Activated naive CD8-positive, alpha-beta T cell treated with anti-CD3 and anti-CD28 coated beads, Interleukin-2, amount 50 U/mL, for 24 hours (primary cell): ENCODE data around the gene CAMK2G.
"Not testable (repeated sequence)": the region's sequence is repeated elsewhere in the genome, so short reads cannot be mapped to it uniquely, and the experiment has no call there.

Experiments
- ATAC-seq: fragments of 150-1000 bp; cut with Tn5 transposase; one replicate; pipeline ENCODE4 v1.10.0; 2021
- DNase-seq: peaks from one replicate; pipeline ENCODE4 v3.0.0; 2021
- H3K27ac Mint-ChIP-seq: one replicate; pipeline ENCODE4 v1.8.0; 2021; ENCODE audit warnings: mild to moderate bottlenecking, mixed read lengths
- H3K27me3 Mint-ChIP-seq: one replicate; pipeline ENCODE4 v1.8.0; 2021; ENCODE audit warnings: mixed read lengths
- H3K36me3 Mint-ChIP-seq: one replicate; pipeline ENCODE4 v1.8.0; 2021; ENCODE audit warnings: low read depth, mixed read lengths
- H3K4me1 Mint-ChIP-seq: one replicate; pipeline ENCODE4 v1.8.0; 2021; ENCODE audit warnings: mixed read lengths
- H3K4me3 Mint-ChIP-seq: one replicate; pipeline ENCODE4 v1.8.0; 2021; ENCODE audit warnings: mild to moderate bottlenecking, moderate library complexity, mixed read lengths
- H3K9me3 Mint-ChIP-seq: one replicate; pipeline ENCODE4 v1.8.0; 2021; ENCODE audit warnings: mixed read lengths

Gene CAMK2G

DNA sequence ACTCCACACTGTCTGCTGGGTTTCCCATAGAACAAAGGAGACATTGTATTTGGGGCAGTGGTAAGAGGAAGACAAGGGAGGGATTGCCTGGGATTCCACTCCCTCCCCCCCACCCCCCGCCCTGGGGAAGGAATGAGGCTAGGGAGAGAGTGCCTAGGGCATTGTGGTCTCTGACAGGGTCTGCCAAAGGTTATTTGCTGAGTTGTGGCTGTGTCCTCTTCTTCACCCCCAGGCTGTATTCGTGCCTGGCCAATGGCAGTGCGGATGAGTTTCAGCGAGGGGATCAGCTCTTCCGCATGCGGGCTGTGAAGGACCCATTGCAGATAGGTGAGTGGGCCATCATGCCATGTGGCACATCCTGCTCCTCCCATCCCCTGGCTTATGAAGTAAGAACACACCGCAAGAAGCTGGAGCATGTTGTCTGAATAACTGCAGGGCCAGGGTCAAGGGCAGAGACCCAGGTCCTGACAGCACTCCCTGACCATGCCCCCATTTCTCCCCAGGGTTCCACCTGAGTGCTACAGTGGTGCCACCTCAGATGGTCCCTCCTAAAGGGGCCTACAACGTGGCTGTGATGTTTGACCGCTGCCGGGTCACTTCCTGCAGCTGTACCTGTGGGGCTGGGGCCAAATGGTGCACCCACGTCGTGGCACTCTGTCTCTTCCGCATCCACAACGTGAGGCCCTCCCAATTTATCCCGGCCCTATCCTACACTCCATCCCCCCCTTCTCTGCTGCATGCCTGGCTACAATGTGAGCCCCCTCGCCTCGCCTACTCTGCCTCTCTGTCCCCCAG, 85.3 kb downstream of the CAMK2G start:
- no peak overlapping the region for H3K4me3 Mint-ChIP-seq
- H3K36me3 Mint-ChIP-seq = peaks cover 15% of the 10 kb centered on the region

DNA sequence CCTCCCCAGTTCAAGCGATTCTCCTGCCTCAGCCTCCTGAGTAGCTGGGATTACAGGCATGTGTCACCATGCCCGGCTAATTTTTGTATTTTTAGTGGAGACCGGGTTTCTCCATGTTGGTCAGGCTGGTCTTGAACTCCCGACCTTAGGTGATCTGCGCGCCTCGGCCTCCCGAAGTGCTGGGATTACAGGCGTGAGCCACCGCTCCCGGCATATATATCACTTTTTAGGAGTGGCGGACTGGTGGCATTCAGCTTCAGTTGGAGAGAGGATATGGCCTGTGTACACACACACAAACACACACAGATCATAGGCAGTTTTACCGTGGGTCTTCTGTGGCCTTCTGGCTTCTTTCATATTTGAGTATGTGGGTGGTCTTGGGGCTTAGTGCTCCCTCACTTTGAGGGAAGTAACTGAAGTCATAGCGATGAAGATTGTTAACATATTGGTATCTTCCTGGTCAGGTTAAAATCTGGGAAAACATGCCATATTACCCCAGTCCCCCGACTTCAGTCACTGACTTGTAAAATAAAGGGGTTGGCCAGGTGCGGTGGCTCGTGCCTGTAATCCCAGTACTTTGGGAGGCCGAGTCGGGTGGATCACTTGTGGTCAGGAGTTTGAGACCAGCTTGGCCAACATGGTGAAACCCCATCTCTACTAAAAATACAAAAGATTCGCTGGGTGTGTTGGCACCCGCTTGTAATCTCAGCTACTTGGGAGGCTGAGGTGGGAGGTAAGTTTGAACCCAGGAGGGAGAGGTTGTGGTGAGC, 87.1 kb downstream of the CAMK2G start:
- ATAC-seq, H3K27ac Mint-ChIP-seq, H3K9me3 Mint-ChIP-seq, DNase-seq, H3K27me3 Mint-ChIP-seq: not testable (repeated sequence)
- Mint-ChIP-seq H3K4me1 (peaks cover 46% of the 10 kb centered on the region), H3K4me3 (peak overlapping the region; percentile 98), H3K36me3 (peaks cover 11% of the 10 kb centered on the region)

More for the DNA sequence above, 85.3 kb downstream of the CAMK2G start:
- H3K27ac Mint-ChIP-seq = no peak overlapping the region
- H3K9me3 Mint-ChIP-seq = no peaks in the 10 kb centered on the region
- no peaks in the 10 kb centered on the region for H3K27me3 Mint-ChIP-seq
- DNase-seq (no peak), ATAC-seq (no peak)
- peaks cover 30% of the 10 kb centered on the region for H3K4me1 Mint-ChIP-seq

DNA sequence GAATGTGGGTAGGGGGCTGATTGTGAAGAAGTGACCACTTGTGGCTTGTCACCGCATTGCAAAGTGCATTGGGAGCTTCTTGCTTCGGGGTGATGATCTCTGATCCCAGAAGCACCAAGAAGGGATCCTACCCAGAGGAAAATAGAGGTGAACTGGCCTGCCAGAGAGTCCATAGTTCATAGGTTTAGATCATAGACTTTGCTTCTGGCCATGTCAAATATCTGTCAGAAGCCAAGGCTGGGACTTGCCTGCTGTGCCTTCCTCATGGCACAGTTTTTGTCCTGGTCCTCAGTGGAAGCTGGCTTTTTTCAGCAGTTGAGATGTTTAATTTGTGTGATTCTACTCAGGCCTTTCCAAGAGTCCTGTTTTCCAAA, 87.9 kb downstream of the CAMK2G start:
- H3K27ac Mint-ChIP-seq = peak overlapping the region; percentile 82
- peaks cover 13% of the 10 kb centered on the region for H3K36me3 Mint-ChIP-seq
- no peak for ATAC-seq
- H3K27me3 Mint-ChIP-seq = no peaks in the 10 kb centered on the region
- H3K9me3 Mint-ChIP-seq = no peaks in the 10 kb centered on the region
- peaks cover 50% of the 10 kb centered on the region for H3K4me1 Mint-ChIP-seq
- no peak for DNase-seq
- peak overlapping the region; percentile 98 for H3K4me3 Mint-ChIP-seq

DNA sequence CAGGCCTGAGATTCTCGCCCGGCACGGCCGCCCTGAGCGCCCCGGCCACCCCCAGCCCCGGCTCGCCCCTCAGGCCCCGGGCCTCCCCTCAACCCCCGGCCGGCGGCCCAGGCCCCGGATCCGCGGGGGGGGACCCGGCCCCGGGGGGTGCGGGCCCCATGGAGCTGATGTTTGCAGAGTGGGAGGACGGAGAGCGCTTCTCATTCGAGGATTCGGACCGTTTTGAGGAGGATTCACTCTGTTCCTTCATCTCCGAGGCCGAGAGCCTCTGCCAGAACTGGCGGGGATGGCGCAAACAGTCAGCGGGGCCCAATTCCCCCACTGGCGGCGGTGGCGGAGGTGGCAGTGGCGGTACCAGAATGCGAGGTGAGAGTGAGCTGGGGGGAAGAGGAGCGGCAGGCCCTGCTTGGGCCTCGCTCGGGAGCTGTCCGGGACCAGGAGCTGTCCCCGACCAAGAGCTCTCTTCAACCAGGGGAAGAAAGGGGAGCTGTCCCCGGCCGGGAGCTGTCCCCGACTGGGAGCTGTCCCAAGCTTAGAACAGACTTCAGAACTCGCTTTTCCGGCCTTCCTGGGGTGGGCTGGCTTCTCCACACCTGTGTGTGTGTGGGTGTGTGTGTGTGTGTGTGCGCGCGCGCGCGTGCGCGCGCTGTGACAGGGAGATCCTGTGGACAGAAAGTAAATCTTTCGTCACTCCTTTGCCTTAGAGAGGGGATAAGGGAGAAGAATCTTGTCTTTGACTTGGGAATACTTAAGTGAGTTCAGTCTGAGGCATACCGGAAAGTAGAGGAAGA, 88.4 kb downstream of the CAMK2G start:
- peak; percentile 49 for DNase-seq

DNA sequence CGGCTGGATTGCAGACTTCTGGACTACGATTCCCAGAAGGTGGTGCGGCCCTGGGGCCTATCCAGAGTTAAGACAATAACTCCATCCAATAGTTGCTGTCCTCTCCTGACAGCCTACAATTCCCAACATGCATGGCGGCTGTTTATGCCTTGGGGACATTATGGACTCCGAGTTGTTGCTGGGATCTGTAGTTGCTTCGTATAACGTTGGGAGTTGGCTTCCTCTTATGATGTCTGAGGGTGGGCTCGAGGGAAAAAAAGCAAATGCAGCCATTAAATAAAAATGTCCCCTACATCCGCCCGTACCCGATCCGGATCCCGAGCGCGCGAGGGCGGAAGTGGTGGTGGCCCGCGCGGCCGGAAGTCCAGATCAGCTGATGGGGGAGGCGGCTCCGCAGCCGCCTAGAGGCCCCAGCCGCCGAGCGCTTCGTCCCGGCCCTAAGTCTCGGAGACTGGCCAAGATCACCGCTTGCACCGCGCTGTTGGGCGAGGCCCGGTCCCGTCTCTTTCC, 89.1 kb downstream of the CAMK2G start, which contains the start of gene ZSWIM8:
ZSWIM8 (plus strand) TSS at position 396 of the 510 bp plus-strand sequence. CDS start 273 bp downstream, outside the sequence.
- H3K36me3 Mint-ChIP-seq = peaks cover 10% of the 10 kb centered on the region
- peaks cover 60% of the 10 kb centered on the region for H3K4me1 Mint-ChIP-seq
- no peaks in the 10 kb centered on the region for H3K27me3 Mint-ChIP-seq
- no peaks in the 10 kb centered on the region for H3K9me3 Mint-ChIP-seq
- H3K27ac Mint-ChIP-seq = peak within 1 kb of the TSS; percentile 97
- peak within 1 kb of the TSS; percentile 98 for H3K4me3 Mint-ChIP-seq
- peak; percentile 86 for DNase-seq
- ATAC-seq = peak; percentile 90

More for the DNA sequence above, 88.4 kb downstream of the CAMK2G start:
- Mint-ChIP-seq H3K36me3 (peaks cover 13% of the 10 kb centered on the region), H3K4me3 (peak overlapping the region; percentile 98), H3K27ac (peak overlapping the region; percentile 97), H3K4me1 (peaks cover 54% of the 10 kb centered on the region), H3K9me3 (no peaks in the 10 kb centered on the region), H3K27me3 (no peaks in the 10 kb centered on the region)
- ATAC-seq = peak; percentile 6

DNA sequence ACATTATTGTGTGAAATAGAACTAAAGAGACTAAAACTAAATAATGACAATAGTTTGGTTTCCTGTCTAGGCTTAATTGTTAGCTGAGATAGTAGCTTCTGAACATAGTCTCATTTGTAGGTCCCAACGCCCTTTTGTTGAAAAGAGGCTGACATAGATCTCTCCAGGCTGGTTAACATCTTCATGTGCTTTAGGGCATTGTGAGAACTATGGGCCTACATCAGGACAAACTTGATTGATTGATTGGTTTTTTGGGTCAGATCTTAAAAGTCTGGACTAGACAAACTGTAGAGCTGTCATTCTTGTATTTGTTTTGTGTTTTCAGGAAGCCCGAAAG, 91.6 kb downstream of the CAMK2G start:
- no peak for ATAC-seq
- peaks cover 67% of the 10 kb centered on the region for H3K4me1 Mint-ChIP-seq
- H3K9me3 Mint-ChIP-seq = no peaks in the 10 kb centered on the region

DNA sequence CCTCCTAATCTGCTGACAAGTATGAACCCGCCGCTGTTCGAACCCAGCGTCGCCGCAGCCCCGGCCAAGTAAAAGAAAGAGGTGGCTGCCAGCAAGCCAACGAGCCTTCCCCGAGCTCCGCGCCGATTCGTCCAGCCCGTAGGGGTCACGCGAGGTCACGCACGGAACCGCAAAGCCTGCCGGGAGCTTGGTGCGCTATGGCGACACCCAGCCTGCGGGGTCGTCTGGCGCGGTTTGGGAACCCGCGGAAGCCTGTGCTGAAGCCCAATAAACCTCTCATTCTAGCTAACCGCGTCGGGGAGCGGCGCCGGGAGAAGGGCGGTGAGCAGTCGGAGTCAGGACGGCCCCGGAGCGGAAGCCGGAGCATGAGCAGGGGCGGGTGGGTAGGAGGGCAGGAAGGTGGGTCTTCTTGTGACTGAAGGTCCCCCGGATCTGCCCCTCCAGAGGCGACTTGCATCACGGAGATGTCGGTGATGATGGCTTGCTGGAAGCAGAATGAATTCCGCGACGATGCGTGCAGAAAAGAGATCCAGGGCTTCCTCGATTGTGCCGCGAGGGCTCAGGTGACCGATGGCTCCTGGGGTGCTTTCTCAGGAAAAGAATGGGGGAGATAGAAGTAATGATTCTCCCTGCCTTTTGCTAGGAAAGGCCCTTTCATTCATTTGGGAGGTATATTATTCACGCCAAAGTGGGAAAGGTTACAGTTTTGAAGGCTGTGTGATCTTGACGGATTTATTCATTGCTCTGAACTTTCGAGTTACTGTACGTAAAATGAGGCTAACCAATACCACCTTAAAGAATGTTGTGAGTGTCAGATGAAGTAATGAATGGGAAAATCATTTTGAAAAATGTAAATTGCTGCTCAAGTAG, 92.2 kb downstream of the CAMK2G start, which contains the start of gene CHCHD1:
CHCHD1 (plus strand) TSS at position 170 of the 870 bp plus-strand sequence; CDS start at position 198, 28 bp downstream.
- peak within 1 kb of the TSS; percentile 94 for H3K4me3 Mint-ChIP-seq
- ATAC-seq = peak; percentile 75
- H3K4me1 Mint-ChIP-seq = peaks cover 66% of the 10 kb centered on the region
- H3K36me3 Mint-ChIP-seq = peaks cover 10% of the 10 kb centered on the region
- no peaks in the 10 kb centered on the region for H3K27me3 Mint-ChIP-seq
- no peaks in the 10 kb centered on the region for H3K9me3 Mint-ChIP-seq
- peak within 1 kb of the TSS; percentile 98 for H3K27ac Mint-ChIP-seq
- DNase-seq = peak; percentile 93

More for the DNA sequence above, 91.6 kb downstream of the CAMK2G start:
- peak overlapping the region; percentile 98 for H3K27ac Mint-ChIP-seq
- DNase-seq = no peak
- peak overlapping the region; percentile 94 for H3K4me3 Mint-ChIP-seq
- peaks cover 7% of the 10 kb centered on the region for H3K36me3 Mint-ChIP-seq
- H3K27me3 Mint-ChIP-seq = no peaks in the 10 kb centered on the region

DNA sequence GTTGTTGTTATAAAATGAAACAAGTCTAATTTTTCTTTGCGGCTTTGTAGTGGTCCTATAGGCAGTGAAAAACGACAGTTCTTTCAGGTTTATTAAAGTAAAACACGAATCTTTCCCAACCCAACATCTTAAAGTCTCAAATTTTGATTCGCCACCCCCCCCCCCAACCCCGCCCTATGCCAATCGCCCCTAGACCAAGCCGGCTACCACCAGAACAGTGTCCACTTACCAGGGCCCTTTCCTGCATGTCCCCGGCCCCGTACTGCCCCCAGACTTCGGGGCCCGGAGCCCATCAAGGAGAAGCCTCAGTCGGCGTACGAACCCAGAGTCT, 92.8 kb downstream of the CAMK2G start:
- Mint-ChIP-seq H3K4me1 (peaks cover 68% of the 10 kb centered on the region), H3K27ac (peak overlapping the region; percentile 98)

DNA sequence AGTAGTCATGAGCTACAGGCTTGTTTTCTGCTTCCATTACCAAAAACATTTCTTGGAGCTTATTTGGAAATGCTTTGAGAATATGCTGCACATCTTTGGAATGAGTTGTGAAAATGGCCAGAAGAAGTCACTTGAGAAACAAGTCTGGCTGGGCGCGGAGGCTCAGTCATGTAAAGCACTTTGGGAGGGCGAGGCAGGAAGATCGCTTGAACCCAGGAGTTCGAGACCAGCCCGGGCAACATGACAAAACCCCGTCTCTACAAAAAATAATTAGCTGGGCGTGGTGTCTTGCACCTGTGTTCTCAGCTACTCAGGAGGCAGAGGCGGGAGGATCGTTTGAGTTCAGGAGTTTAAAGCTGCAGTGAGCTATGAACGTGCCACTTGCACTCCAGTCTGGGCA, 93.4 kb downstream of the CAMK2G start:
- no peaks in the 10 kb centered on the region for H3K9me3 Mint-ChIP-seq
- no peak for ATAC-seq

More for the DNA sequence above, 92.8 kb downstream of the CAMK2G start:
- no peaks in the 10 kb centered on the region for H3K27me3 Mint-ChIP-seq
- ATAC-seq (no peak), DNase-seq (no peak)
- peak overlapping the region; percentile 94 for H3K4me3 Mint-ChIP-seq
- H3K36me3 Mint-ChIP-seq = peaks cover 14% of the 10 kb centered on the region
- H3K9me3 Mint-ChIP-seq = no peaks in the 10 kb centered on the region

DNA sequence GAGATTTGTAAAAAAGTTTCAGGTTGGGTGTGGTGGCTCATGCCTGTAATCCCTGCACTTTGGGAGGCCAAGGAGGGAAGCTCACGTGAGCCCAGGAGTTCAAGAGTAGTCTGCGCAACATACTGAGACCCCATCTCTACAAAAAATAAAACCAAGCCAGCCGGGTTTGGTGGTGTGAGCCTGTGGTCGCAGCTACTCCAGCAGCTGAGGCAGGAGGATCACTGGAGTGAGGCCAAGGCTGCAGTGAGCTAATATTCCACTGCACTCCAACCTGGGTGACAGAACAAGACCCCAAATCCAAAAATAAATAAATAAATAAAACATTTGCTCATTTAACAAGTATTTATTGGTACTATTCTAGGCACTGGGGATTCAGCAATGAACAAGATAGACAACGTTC, 94.1 kb downstream of the CAMK2G start:
- no peaks in the 10 kb centered on the region for H3K27me3 Mint-ChIP-seq
- DNase-seq (no peak), ATAC-seq (no peak)
- H3K36me3 Mint-ChIP-seq = peaks cover 21% of the 10 kb centered on the region
- H3K27ac Mint-ChIP-seq = peak overlapping the region; percentile 57
- peak overlapping the region; percentile 94 for H3K4me3 Mint-ChIP-seq
- H3K4me1 Mint-ChIP-seq = peaks cover 67% of the 10 kb centered on the region
- no peaks in the 10 kb centered on the region for H3K9me3 Mint-ChIP-seq

More for the DNA sequence above, 93.4 kb downstream of the CAMK2G start:
- Mint-ChIP-seq H3K4me3 (peak overlapping the region; percentile 94), H3K27ac (peak overlapping the region; percentile 98), H3K36me3 (peaks cover 14% of the 10 kb centered on the region), H3K4me1 (peaks cover 62% of the 10 kb centered on the region), H3K27me3 (no peaks in the 10 kb centered on the region)
- DNase-seq = no peak

DNA sequence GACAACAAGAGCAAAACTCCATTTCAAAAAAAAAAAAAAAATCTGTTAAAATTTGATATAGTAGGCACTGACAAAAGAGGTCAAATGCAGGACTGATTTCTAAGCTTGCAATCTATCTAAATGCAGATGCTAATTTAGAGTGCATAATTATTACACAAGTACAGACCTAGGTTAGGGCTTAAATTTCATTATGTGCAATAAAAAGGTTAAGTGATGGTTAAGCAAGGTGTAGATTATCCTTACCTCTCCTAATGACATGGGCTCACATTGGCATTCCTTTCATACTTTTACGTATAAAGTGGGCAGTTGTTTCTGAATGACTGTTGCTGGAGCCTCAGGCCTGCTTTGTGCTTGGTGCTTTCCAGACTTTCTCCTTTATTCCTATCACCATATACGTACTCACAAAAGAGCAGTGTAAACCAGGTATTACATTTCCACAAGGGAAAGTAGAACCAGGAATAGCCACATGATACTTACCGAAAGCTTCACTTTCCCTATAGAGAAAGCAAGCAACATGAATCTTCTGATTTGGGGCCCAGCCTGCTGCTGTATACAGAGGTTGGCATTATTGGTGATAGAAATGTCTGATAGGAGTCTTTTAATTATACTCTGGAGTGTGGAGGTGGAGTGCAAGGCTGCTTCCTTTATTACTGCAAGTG, 94.7 kb downstream of the CAMK2G start:
- peaks cover 26% of the 10 kb centered on the region for H3K36me3 Mint-ChIP-seq

DNA sequence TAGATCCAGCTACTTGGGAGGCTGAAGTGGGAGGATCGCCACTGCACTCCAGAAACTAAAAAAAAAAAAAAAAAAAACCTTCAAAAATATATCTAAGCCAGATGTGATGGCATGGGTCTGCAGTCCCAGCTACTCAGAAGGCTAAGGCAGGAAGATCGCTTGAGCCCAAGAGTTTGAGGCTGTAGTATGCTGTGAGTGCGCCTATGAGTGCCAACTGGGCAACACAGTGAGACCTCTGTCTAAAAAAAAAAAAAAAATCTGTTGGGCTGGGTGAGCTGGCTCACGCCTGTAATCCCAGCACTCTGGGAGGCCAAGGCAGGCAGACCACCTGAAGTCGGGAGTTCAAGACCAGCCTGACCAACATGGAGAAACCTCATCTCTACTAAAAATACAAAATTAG, 95.3 kb downstream of the CAMK2G start:
- no peak overlapping the region for H3K27ac Mint-ChIP-seq
- H3K36me3 Mint-ChIP-seq = peaks cover 31% of the 10 kb centered on the region
- DNase-seq = no peak
- no peaks in the 10 kb centered on the region for H3K27me3 Mint-ChIP-seq
- no peak for ATAC-seq
- no peaks in the 10 kb centered on the region for H3K9me3 Mint-ChIP-seq
- peaks cover 66% of the 10 kb centered on the region for H3K4me1 Mint-ChIP-seq
- H3K4me3 Mint-ChIP-seq = no peak overlapping the region

More for the DNA sequence above, 94.7 kb downstream of the CAMK2G start:
- DNase-seq (no peak), ATAC-seq (no peak)
- H3K27ac Mint-ChIP-seq = peak overlapping the region; percentile 57
- H3K4me3 Mint-ChIP-seq = peak overlapping the region; percentile 44
- H3K9me3 Mint-ChIP-seq = no peaks in the 10 kb centered on the region
- H3K27me3 Mint-ChIP-seq = no peaks in the 10 kb centered on the region
- peaks cover 65% of the 10 kb centered on the region for H3K4me1 Mint-ChIP-seq

DNA sequence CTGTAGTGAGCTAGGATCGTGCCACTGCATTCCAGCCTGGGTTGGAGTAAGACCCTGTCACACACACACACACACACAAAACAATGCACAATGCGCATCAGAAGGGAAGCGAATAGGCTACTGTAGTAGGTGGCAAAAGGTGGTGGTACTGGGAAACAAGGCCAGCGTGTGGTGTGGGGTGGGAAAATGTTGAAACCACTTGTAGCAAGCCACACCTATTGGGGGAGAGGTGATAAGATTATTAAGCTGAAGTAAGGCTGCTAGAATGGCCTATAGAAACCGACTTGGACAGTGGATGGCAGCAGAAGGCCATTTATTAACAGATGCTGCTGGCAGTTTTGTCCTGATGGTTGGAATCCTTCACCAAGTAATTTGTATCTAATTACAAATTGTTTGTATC, 99.7 kb downstream of the CAMK2G start:
- Mint-ChIP-seq H3K9me3 (no peaks in the 10 kb centered on the region), H3K4me1 (peaks cover 41% of the 10 kb centered on the region), H3K27me3 (no peaks in the 10 kb centered on the region), H3K36me3 (peaks cover 57% of the 10 kb centered on the region), H3K27ac (peak overlapping the region; percentile 54), H3K4me3 (peak overlapping the region; percentile 96)
- no peak for ATAC-seq
- no peak for DNase-seq
